ENCODE data around the gene C5orf15. TPM values are rescaled to one million over a fixed set of nuclear protein-coding genes. Genes with fewer than 3 reads are reported as not detected.
A peak's percentile ranks its signal among the peaks of the same experiment; 100 is the strongest.

Gene C5orf15
- total and polyA plus RNA-seq, 9 donors: 46.3 to 71.3 (median 56.6) TPM

GRCh38 chr5:133932441-133933168 lies 35.8 kb downstream of the C5orf15 start:
- no peak overlapping the region for H3K4me3 ChIP-seq (ENCODE audit: low read length)
- no peaks in the 10 kb centered on the region for H3K9me3 ChIP-seq (replicated peaks; ENCODE audit: control insufficient read depth, low read depth, low read length)
- H3K4me1 ChIP-seq (ENCODE audit: control insufficient read depth, insufficient read depth, low read length): peaks cover 7% of the 10 kb centered on the region
- H3K27ac ChIP-seq (ENCODE audit: low read length): no peak overlapping the region
- H3K27me3 ChIP-seq (ENCODE audit: control insufficient read depth, insufficient read depth, low read length): no peaks in the 10 kb centered on the region
- 71% methylated on average over 11 of the region's 13 CpGs for WGBS (ENCODE audit: insufficient coverage)
- no peaks in the 10 kb centered on the region for H3K36me3 ChIP-seq (ENCODE audit: control insufficient read depth, insufficient read depth, low read length)
- peak; percentile 45 for DNase-seq

- Histone ChIP-seq H3K9me3 (replicated peaks; ENCODE audit: control insufficient read depth, low read depth, low read length) (no peaks in the 10 kb centered on the region), H3K27me3 (ENCODE audit: control insufficient read depth, insufficient read depth, low read length) (no peaks in the 10 kb centered on the region), H3K27ac (ENCODE audit: low read length) (no peak overlapping the region), H3K4me3 (ENCODE audit: low read length) (no peak overlapping the region), H3K36me3 (ENCODE audit: control insufficient read depth, insufficient read depth, low read length) (no peaks in the 10 kb centered on the region), H3K4me1 (ENCODE audit: control insufficient read depth, insufficient read depth, low read length) (peaks cover 7% of the 10 kb centered on the region)
- DNase-seq: no peak
- 84% methylated on average over 5 of the region's 5 CpGs for WGBS (ENCODE audit: insufficient coverage)
These were observed 36.9 kb downstream of the C5orf15 start for GRCh38 chr5:133931546-133931945.

- WGBS (ENCODE audit: insufficient coverage): no CpG with 5 or more reads among the region's 3 CpGs
- peaks cover 7% of the 10 kb centered on the region for H3K4me1 ChIP-seq (ENCODE audit: control insufficient read depth, insufficient read depth, low read length)
- H3K27ac ChIP-seq (ENCODE audit: low read length): no peak overlapping the region
- no peaks in the 10 kb centered on the region for H3K9me3 ChIP-seq (replicated peaks; ENCODE audit: control insufficient read depth, low read depth, low read length)
- no peak overlapping the region for H3K4me3 ChIP-seq (ENCODE audit: low read length)
- H3K27me3 ChIP-seq (ENCODE audit: control insufficient read depth, insufficient read depth, low read length): no peaks in the 10 kb centered on the region
- no peaks in the 10 kb centered on the region for H3K36me3 ChIP-seq (ENCODE audit: control insufficient read depth, insufficient read depth, low read length)
- DNase-seq: no peak
These were observed 37.7 kb downstream of the C5orf15 start for GRCh38 chr5:133930813-133931090.

GRCh38 chr5:133930061-133930812 lies 38.2 kb downstream of the C5orf15 start:
- DNase-seq: peak; percentile 21
- H3K4me3 ChIP-seq (ENCODE audit: low read length): no peak overlapping the region

GRCh38 chr5:133928587-133929393 lies 39.6 kb downstream of the C5orf15 start:
- Histone ChIP-seq H3K27me3 (ENCODE audit: control insufficient read depth, insufficient read depth, low read length) (peaks cover 3% of the 10 kb centered on the region), H3K4me1 (ENCODE audit: control insufficient read depth, insufficient read depth, low read length) (peaks cover 6% of the 10 kb centered on the region), H3K4me3 (ENCODE audit: low read length) (no peak overlapping the region), H3K9me3 (replicated peaks; ENCODE audit: control insufficient read depth, low read depth, low read length) (no peaks in the 10 kb centered on the region), H3K27ac (ENCODE audit: low read length) (no peak overlapping the region), H3K36me3 (ENCODE audit: control insufficient read depth, insufficient read depth, low read length) (no peaks in the 10 kb centered on the region)
- WGBS (ENCODE audit: insufficient coverage): 69% methylated on average over 4 of the region's 9 CpGs
- DNase-seq: no peak

More at GRCh38 chr5:133930061-133930812, 38.2 kb downstream of the C5orf15 start:
- WGBS (ENCODE audit: insufficient coverage): 61% methylated on average over 15 of the region's 16 CpGs
- no peak overlapping the region for H3K27ac ChIP-seq (ENCODE audit: low read length)
- no peaks in the 10 kb centered on the region for H3K36me3 ChIP-seq (ENCODE audit: control insufficient read depth, insufficient read depth, low read length)
- no peaks in the 10 kb centered on the region for H3K9me3 ChIP-seq (replicated peaks; ENCODE audit: control insufficient read depth, low read depth, low read length)
- H3K4me1 ChIP-seq (ENCODE audit: control insufficient read depth, insufficient read depth, low read length): peaks cover 4% of the 10 kb centered on the region
- H3K27me3 ChIP-seq (ENCODE audit: control insufficient read depth, insufficient read depth, low read length): no peaks in the 10 kb centered on the region

GRCh38 chr5:133927300-133928180 lies 40.9 kb downstream of the C5orf15 start:
- WGBS (ENCODE audit: insufficient coverage): 77% methylated on average over 4 of the region's 13 CpGs
- Histone ChIP-seq H3K4me1 (ENCODE audit: control insufficient read depth, insufficient read depth, low read length) (peaks cover 6% of the 10 kb centered on the region), H3K36me3 (ENCODE audit: control insufficient read depth, insufficient read depth, low read length) (no peaks in the 10 kb centered on the region), H3K4me3 (ENCODE audit: low read length) (no peak overlapping the region), H3K9me3 (replicated peaks; ENCODE audit: control insufficient read depth, low read depth, low read length) (no peaks in the 10 kb centered on the region), H3K27ac (ENCODE audit: low read length) (no peak overlapping the region), H3K27me3 (ENCODE audit: control insufficient read depth, insufficient read depth, low read length) (peaks cover 3% of the 10 kb centered on the region)
- no peak for DNase-seq

- WGBS (ENCODE audit: insufficient coverage): 50% methylated on average over 5 of the region's 17 CpGs
These were observed 41.7 kb downstream of the C5orf15 start for GRCh38 chr5:133926489-133927299.

GRCh38 chr5:133925866-133926488 lies 42.4 kb downstream of the C5orf15 start:
- H3K36me3 ChIP-seq (ENCODE audit: control insufficient read depth, insufficient read depth, low read length): no peaks in the 10 kb centered on the region
- 91% methylated on average over 10 of the region's 12 CpGs for WGBS (ENCODE audit: insufficient coverage)
- peaks cover 3% of the 10 kb centered on the region for H3K27me3 ChIP-seq (ENCODE audit: control insufficient read depth, insufficient read depth, low read length)
- H3K9me3 ChIP-seq (replicated peaks; ENCODE audit: control insufficient read depth, low read depth, low read length): no peaks in the 10 kb centered on the region
- H3K27ac ChIP-seq (ENCODE audit: low read length): no peak overlapping the region
- no peak overlapping the region for H3K4me3 ChIP-seq (ENCODE audit: low read length)
- peaks cover 6% of the 10 kb centered on the region for H3K4me1 ChIP-seq (ENCODE audit: control insufficient read depth, insufficient read depth, low read length)
- no peak for DNase-seq

More at GRCh38 chr5:133926489-133927299, 41.7 kb downstream of the C5orf15 start:
- Histone ChIP-seq H3K27ac (ENCODE audit: low read length) (no peak overlapping the region), H3K4me3 (ENCODE audit: low read length) (no peak overlapping the region), H3K4me1 (ENCODE audit: control insufficient read depth, insufficient read depth, low read length) (peaks cover 6% of the 10 kb centered on the region), H3K9me3 (replicated peaks; ENCODE audit: control insufficient read depth, low read depth, low read length) (no peaks in the 10 kb centered on the region), H3K36me3 (ENCODE audit: control insufficient read depth, insufficient read depth, low read length) (no peaks in the 10 kb centered on the region), H3K27me3 (ENCODE audit: control insufficient read depth, insufficient read depth, low read length) (peaks cover 3% of the 10 kb centered on the region)
- DNase-seq: no peak

GRCh38 chr5:133925269-133925668 lies 43.2 kb downstream of the C5orf15 start:
- Histone ChIP-seq H3K9me3 (replicated peaks; ENCODE audit: control insufficient read depth, low read depth, low read length) (no peaks in the 10 kb centered on the region), H3K36me3 (ENCODE audit: control insufficient read depth, insufficient read depth, low read length) (no peaks in the 10 kb centered on the region), H3K4me3 (ENCODE audit: low read length) (no peak overlapping the region), H3K27me3 (ENCODE audit: control insufficient read depth, insufficient read depth, low read length) (peaks cover 3% of the 10 kb centered on the region), H3K27ac (ENCODE audit: low read length) (no peak overlapping the region), H3K4me1 (ENCODE audit: control insufficient read depth, insufficient read depth, low read length) (peaks cover 6% of the 10 kb centered on the region)
- 83% methylated on average over 3 of the region's 3 CpGs for WGBS (ENCODE audit: insufficient coverage)
- no peak for DNase-seq
